ENCODE results near the gene SPNS2. TPM values are rescaled to one million over a fixed set of nuclear protein-coding genes. Genes with fewer than 3 reads are reported as not detected.

Gene SPNS2
- total and polyA plus RNA-seq, 4 experiments from 2014 or later = 0.11 to 0.29 (median 0.18) TPM

DNA sequence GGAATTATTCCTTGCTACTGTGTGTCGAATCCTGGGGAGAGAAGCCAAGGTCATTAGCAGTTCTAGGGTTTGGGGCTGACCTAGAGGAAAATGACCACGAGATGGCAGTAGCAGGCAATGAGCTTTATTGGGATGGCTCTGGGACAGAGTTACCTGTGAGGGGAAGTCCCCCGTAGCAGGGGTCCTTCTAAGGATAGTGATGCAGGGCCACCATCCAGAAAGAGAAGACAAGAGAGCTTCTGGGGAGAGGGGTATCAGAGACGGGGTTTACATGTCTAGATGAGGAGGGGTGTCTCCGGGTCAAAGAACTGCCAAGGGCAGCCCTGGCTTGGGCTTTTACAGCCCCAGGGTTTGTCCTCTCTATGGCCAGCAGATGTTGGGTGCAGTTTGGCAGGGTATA lies 68.1 kb downstream of the SPNS2 start:
- CTCF ChIA-PET (ENCODE audit: partially characterized antibody) = interaction anchor here (0.8 to 5.4 kb wide), 24 partner anchors 10 to 342 kb away, joined by 3 to 26 read pairs (median 4); partner anchors contain the start of gene CHRNE
- peak in 2 of 5 donors; percentile 22 to 39 for DNase-seq
- POLR2A ChIA-PET (ENCODE audit: partially characterized antibody) = interaction anchor here (0.8 to 1.1 kb wide), 3 partner anchors 11 to 145 kb away, joined by 3 read pairs; partner anchors contain the start of gene MYBBP1A

DNA sequence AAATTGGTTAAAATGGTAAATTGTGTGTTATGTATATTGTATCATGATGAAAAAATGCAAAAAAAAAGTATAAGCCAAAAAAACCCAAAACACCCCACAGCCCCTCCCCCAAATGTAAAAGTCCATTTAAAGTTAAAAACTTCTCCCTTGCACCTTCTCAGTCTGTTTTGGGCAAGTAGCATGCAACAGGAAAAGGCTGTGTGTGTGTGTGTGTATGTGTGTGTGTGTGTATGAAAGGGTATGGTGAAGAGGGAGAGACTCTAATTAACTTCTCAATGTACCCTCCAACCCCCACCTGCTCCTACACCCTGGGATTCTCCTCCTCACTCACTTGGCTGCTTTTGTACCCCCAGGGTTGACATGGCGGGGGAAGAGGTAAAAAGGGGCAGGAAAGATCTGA lies 70.9 kb downstream of the SPNS2 start:
- Histone ChIP-seq H3K27ac (ENCODE audit: low read depth, low read length) (no peak overlapping the region), H3K27me3 (ENCODE audit: insufficient read depth, low read length) (no peaks in the 10 kb centered on the region), H3K36me3 (ENCODE audit: insufficient read depth, low read length) (no peaks in the 10 kb centered on the region), H3K4me1 (ENCODE audit: insufficient read depth, low read length) (peaks cover 16% of the 10 kb centered on the region), H3K4me3 (ENCODE audit: low read length in 2 of 2) (no peak overlapping the region), H3K9me3 (ENCODE audit: control insufficient read depth in 1 of 2, low read length in 2 of 2) (no peaks in the 10 kb centered on the region)
- CTCF ChIA-PET (ENCODE audit: partially characterized antibody) = interaction anchor here (0.9 to 4.7 kb wide), 2 partner anchors 13 to 152 kb away, joined by 3 to 26 read pairs; no protein-coding TSS in a partner anchor
- no peak overlapping the region for H3K27ac Mint-ChIP-seq
- POLR2A ChIA-PET (ENCODE audit: partially characterized antibody) = interaction anchor here (0.6 kb wide), 1 partner anchor 313 kb away, joined by 3 read pairs; no protein-coding TSS in a partner anchor
- no peaks in the 10 kb centered on the region for H3K36me3 Mint-ChIP-seq
- H3K4me1 Mint-ChIP-seq = peaks cover 17 to 36% (median 24%) of the 10 kb centered on the region in 4 donors
- intact Hi-C loops (cut with micrococcal nuclease) = loop anchor here (5.0 kb wide), 1 partner anchor 333 kb away; the partner anchor contains the start of gene CHRNE
- peaks cover 0 to 1% of the 10 kb centered on the region in 2 donors for H3K27me3 Mint-ChIP-seq
- H3K9me3 Mint-ChIP-seq = no peaks in the 10 kb centered on the region
- H3K4me3 Mint-ChIP-seq = peak overlapping the region in 1 of 8 donors; percentile 12
- DNase-seq = no peak

More for the DNA sequence above, 68.1 kb downstream of the SPNS2 start:
- Mint-ChIP-seq H3K4me3 (peak overlapping the region in 1 of 8 donors; percentile 13), H3K9me3 (no peaks in the 10 kb centered on the region), H3K27me3 (peaks cover 0 to 1% of the 10 kb centered on the region in 2 donors), H3K4me1 (peaks cover 25 to 40% (median 30%) of the 10 kb centered on the region in 4 donors), H3K27ac (peak overlapping the region in 4 of 7 donors; percentile 10 to 80 (median 53)), H3K36me3 (no peaks in the 10 kb centered on the region)
- Histone ChIP-seq H3K27me3 (ENCODE audit: insufficient read depth, low read length) (no peaks in the 10 kb centered on the region), H3K36me3 (ENCODE audit: insufficient read depth, low read length) (no peaks in the 10 kb centered on the region), H3K4me1 (ENCODE audit: insufficient read depth, low read length) (peaks cover 23% of the 10 kb centered on the region), H3K4me3 (ENCODE audit: low read length in 2 of 2) (no peak overlapping the region), H3K27ac (ENCODE audit: low read depth, low read length) (no peak overlapping the region), H3K9me3 (ENCODE audit: control insufficient read depth in 1 of 2, low read length in 2 of 2) (no peaks in the 10 kb centered on the region)
- intact Hi-C loops (cut with micrococcal nuclease) = loop anchor here (1.0 to 5.0 kb wide), 2 partner anchors 323 to 336 kb away; partner anchors contain the start of gene CHRNE

DNA sequence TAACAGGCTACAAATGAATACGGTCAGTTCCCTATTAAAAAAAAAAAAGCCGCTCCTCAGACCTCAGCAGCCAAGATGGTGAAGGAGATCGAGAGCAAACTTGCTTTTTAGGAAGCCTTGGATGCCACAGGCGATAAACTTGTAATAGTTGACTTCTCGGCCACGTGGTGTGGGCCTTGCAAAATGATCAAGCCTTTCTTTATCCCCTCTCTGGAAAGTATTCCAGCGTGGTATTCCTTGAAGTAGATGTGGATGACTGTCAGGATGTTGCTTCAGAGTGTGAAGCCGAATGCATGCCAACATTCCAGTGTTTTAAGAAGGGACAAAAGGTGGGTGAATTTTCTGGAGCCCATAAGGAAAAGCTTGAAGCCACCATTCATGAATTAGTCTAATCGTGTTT lies 73.5 kb downstream of the SPNS2 start:
- no peaks in the 10 kb centered on the region for H3K27me3 ChIP-seq (ENCODE audit: insufficient read depth, low read length)
- Mint-ChIP-seq H3K27ac (no peak overlapping the region), H3K4me3 (no peak overlapping the region), H3K36me3 (no peaks in the 10 kb centered on the region), H3K4me1 (peaks cover 10 to 23% (median 15%) of the 10 kb centered on the region in 4 donors), H3K27me3 (no peaks in the 10 kb centered on the region), H3K9me3 (no peaks in the 10 kb centered on the region)
- H3K4me3 ChIP-seq (ENCODE audit: low read length in 2 of 2) = no peak overlapping the region
- CTCF ChIA-PET (ENCODE audit: partially characterized antibody) = no interaction called here
- DNase-seq = no peak
- intact Hi-C loops (cut with micrococcal nuclease) = no loop called here
- H3K4me1 ChIP-seq (ENCODE audit: insufficient read depth, low read length) = peaks cover 8% of the 10 kb centered on the region
- POLR2A ChIA-PET (ENCODE audit: partially characterized antibody) = no interaction called here
- no peaks in the 10 kb centered on the region for H3K9me3 ChIP-seq (ENCODE audit: control insufficient read depth in 1 of 2, low read length in 2 of 2)
- H3K36me3 ChIP-seq (ENCODE audit: insufficient read depth, low read length) = no peaks in the 10 kb centered on the region
- H3K27ac ChIP-seq (ENCODE audit: low read depth, low read length) = no peak overlapping the region

DNA sequence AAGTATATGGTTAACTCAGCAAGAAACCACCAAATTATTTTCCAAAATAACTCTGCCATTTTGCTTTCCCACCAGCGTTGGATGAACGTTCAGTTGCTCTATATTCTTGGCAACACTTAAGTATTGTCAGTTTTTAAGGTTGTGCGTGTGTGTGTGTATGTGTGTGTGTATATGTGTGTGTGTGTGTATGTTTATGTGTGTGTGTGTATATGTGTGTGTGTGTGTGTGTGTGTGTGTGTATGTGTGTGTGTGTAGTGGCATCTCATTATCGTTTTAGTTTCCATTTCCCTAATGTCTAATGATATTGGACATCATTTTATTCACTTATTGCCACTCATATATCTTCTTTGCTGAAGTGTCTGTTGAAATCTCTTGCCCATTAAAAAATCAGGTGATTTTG lies 74.4 kb downstream of the SPNS2 start:
- Histone ChIP-seq H3K9me3 (ENCODE audit: control insufficient read depth in 1 of 2, low read length in 2 of 2) (no peaks in the 10 kb centered on the region), H3K27me3 (ENCODE audit: insufficient read depth, low read length) (no peaks in the 10 kb centered on the region), H3K4me3 (ENCODE audit: low read length in 2 of 2) (no peak overlapping the region), H3K36me3 (ENCODE audit: insufficient read depth, low read length) (no peaks in the 10 kb centered on the region), H3K27ac (ENCODE audit: low read depth, low read length) (no peak overlapping the region), H3K4me1 (ENCODE audit: insufficient read depth, low read length) (peaks cover 8% of the 10 kb centered on the region)
- ChIA-PET CTCF (ENCODE audit: partially characterized antibody) (no interaction called here), POLR2A (ENCODE audit: partially characterized antibody) (no interaction called here)
- no peak for DNase-seq
- H3K27ac Mint-ChIP-seq = peak overlapping the region in 5 of 7 donors; percentile 11 to 81 (median 61)
- intact Hi-C loops (cut with micrococcal nuclease) = no loop called here
- H3K4me1 Mint-ChIP-seq = peaks cover 10 to 23% (median 15%) of the 10 kb centered on the region in 4 donors
- no peaks in the 10 kb centered on the region for H3K36me3 Mint-ChIP-seq
- H3K9me3 Mint-ChIP-seq = no peaks in the 10 kb centered on the region
- no peak overlapping the region for H3K4me3 Mint-ChIP-seq
- H3K27me3 Mint-ChIP-seq = no peaks in the 10 kb centered on the region

DNA sequence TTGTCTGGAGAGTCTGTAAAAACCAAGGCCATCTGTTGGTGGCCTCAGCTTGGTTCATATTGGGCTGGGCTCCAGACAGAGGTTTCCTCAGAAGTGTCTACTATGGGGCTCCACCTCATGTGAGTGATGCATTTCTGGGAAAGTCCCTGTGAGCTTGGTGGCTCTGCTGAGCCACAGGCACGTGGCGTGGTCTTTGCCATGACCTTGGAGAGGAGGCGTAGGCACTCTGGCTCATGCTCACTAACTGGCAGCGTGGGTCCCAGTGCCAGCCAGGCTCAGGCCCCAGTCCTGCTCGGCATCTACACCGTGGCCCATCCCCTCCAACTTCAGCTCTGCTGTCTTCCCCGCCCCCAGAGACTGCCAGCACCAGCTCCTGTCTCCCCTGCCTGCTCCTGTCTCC lies 75.0 kb downstream of the SPNS2 start:
- H3K36me3 ChIP-seq (ENCODE audit: insufficient read depth, low read length) = no peaks in the 10 kb centered on the region
- Mint-ChIP-seq H3K27me3 (no peaks in the 10 kb centered on the region), H3K27ac (peak overlapping the region in 6 of 7 donors; percentile 37 to 81 (median 56)), H3K9me3 (no peaks in the 10 kb centered on the region), H3K4me3 (no peak overlapping the region), H3K36me3 (no peaks in the 10 kb centered on the region), H3K4me1 (peaks cover 10 to 23% (median 15%) of the 10 kb centered on the region in 4 donors)
- peaks cover 8% of the 10 kb centered on the region for H3K4me1 ChIP-seq (ENCODE audit: insufficient read depth, low read length)
- H3K9me3 ChIP-seq (ENCODE audit: control insufficient read depth in 1 of 2, low read length in 2 of 2) = no peaks in the 10 kb centered on the region
- H3K27me3 ChIP-seq (ENCODE audit: insufficient read depth, low read length) = no peaks in the 10 kb centered on the region
- CTCF ChIA-PET (ENCODE audit: partially characterized antibody) = no interaction called here
- H3K27ac ChIP-seq (ENCODE audit: low read depth, low read length) = no peak overlapping the region
- POLR2A ChIA-PET (ENCODE audit: partially characterized antibody) = no interaction called here
- intact Hi-C loops (cut with micrococcal nuclease) = no loop called here
- H3K4me3 ChIP-seq (ENCODE audit: low read length in 2 of 2) = no peak overlapping the region
- DNase-seq = peak in 4 of 5 donors; percentile 36 to 83 (median 46)

DNA sequence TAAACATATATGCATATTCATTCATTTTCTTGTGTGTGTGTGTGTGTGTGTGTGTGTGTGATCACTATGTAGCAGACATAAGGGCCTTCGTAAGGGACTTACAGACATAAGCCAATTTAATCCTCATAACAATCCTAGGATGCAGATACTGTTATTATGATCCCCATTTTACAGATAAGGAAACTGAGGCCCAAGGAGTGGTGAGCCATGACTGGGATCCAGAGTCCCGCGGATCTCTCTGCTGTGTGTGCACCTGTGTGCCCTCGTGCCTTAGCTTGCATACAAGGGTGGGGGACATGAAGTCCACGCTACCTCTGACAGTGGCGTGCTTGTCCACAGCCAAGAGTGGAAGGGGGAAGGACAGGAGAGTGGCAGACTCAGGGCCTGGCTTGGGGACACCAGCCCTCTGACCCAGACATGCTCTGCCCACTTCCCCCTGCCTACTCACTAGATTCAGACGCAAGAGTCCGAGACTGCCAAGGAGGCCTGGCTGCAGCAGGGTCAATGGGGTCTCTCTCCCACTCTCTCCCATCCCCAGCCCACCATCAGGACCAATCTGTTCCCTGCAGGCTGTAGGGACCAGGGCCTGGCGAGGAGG lies 75.9 kb downstream of the SPNS2 start:
- Mint-ChIP-seq H3K9me3 (no peaks in the 10 kb centered on the region), H3K4me1 (peaks cover 10 to 23% (median 14%) of the 10 kb centered on the region in 4 donors), H3K27ac (peak overlapping the region in 3 of 7 donors; percentile 7 to 46 (median 42)), H3K4me3 (no peak overlapping the region), H3K27me3 (no peaks in the 10 kb centered on the region), H3K36me3 (no peaks in the 10 kb centered on the region)
- intact Hi-C loops (cut with micrococcal nuclease) = no loop called here
- Histone ChIP-seq H3K27ac (ENCODE audit: low read depth, low read length) (no peak overlapping the region), H3K36me3 (ENCODE audit: insufficient read depth, low read length) (no peaks in the 10 kb centered on the region), H3K9me3 (ENCODE audit: control insufficient read depth in 1 of 2, low read length in 2 of 2) (no peaks in the 10 kb centered on the region), H3K4me3 (ENCODE audit: low read length in 2 of 2) (no peak overlapping the region), H3K27me3 (ENCODE audit: insufficient read depth, low read length) (no peaks in the 10 kb centered on the region), H3K4me1 (ENCODE audit: insufficient read depth, low read length) (peaks cover 8% of the 10 kb centered on the region)
- POLR2A ChIA-PET (ENCODE audit: partially characterized antibody) = no interaction called here
- DNase-seq = no peak
- CTCF ChIA-PET (ENCODE audit: partially characterized antibody) = no interaction called here

DNA sequence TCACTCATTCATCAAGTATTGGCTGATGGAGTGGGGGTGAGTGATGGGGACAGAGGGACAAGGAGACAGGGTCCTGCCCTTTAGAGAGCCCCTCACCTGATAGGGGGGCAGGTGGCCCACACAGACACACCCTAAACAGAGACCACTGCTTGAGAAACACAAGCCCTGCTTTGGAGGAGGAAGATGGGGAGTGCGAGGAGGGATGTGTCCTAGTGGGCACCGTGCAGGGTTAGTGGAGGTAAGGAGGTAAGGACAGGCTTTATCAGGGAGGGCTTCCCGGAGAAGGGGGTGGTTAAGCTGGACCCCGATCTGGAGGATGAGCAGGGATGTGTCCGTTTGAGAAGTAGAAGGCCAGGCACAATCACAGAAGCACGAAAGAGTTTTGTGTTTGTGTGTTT lies 77.5 kb downstream of the SPNS2 start:
- CTCF ChIA-PET (ENCODE audit: partially characterized antibody) = no interaction called here
- Mint-ChIP-seq H3K27me3 (peaks cover 0 to 2% of the 10 kb centered on the region in 2 donors), H3K27ac (peak overlapping the region in 1 of 7 donors; percentile 42), H3K4me1 (peaks cover 8 to 15% (median 12%) of the 10 kb centered on the region in 4 donors), H3K9me3 (no peaks in the 10 kb centered on the region), H3K4me3 (no peak overlapping the region), H3K36me3 (no peaks in the 10 kb centered on the region)
- Histone ChIP-seq H3K4me3 (ENCODE audit: low read length in 2 of 2) (no peak overlapping the region), H3K27ac (ENCODE audit: low read depth, low read length) (no peak overlapping the region), H3K27me3 (ENCODE audit: insufficient read depth, low read length) (no peaks in the 10 kb centered on the region), H3K4me1 (ENCODE audit: insufficient read depth, low read length) (peaks cover 8% of the 10 kb centered on the region), H3K9me3 (ENCODE audit: control insufficient read depth in 1 of 2, low read length in 2 of 2) (no peaks in the 10 kb centered on the region), H3K36me3 (ENCODE audit: insufficient read depth, low read length) (no peaks in the 10 kb centered on the region)
- DNase-seq = no peak
- intact Hi-C loops (cut with micrococcal nuclease) = no loop called here
- POLR2A ChIA-PET (ENCODE audit: partially characterized antibody) = no interaction called here

All from CD4-positive, alpha-beta memory T cell (primary cell).